Esophagus squamous epithelium (tissue), 4 donors: Measurements from ENCODE around the gene TMEM139.

Experiments used
- CTCF ChIP-seq, 6 experiments: fragments of 450-650 bp in 4 of 6; fragments of 200-600 bp in 2 of 6; sonication (generic) in 2 of 6; IDR thresholded peaks; one replicate each; pipeline ENCODE4 v1.5.1; 2016 to 2019; ENCODE audit warnings: antibody characterized with exemption in 6 of 6, mild to moderate bottlenecking in 4 of 6, moderate library complexity in 4 of 6
- POLR2A ChIP-seq, 4 donors: fragments of 450-650 bp; IDR thresholded peaks; one replicate each; pipeline ENCODE4 v1.6.1; 2017; ENCODE audit warnings: antibody characterized with exemption in 4 of 4, mild to moderate bottlenecking in 4 of 4, moderate library complexity in 3 of 4

DNA sequence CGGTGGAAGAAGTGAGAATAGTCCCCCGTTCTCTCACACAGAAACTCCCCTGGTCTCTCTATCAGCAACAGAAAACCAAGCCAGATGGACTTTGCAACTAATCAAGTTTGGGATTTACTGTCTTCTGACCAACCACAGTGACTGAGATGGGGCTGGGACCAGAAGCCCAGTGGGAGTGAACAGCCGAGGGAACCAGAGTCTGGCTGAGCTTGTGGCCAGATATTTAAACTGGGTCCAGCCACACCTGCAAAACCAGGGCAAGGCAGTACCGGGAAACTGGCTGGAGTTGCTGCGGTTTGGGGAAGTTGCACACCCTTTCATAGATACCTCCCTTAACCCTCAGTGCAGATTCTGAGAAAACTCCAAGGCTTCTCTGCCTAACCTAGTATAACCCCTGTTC is 15.5 kb upstream of the TMEM139 start:
- TF ChIP-seq CTCF (IDR thresholded peaks at IDR 0.05), result no peak
- no peak for TF ChIP-seq POLR2A (IDR thresholded peaks at IDR 0.05)
